Measurements from ENCODE around the gene HSPA12B.

DNA sequence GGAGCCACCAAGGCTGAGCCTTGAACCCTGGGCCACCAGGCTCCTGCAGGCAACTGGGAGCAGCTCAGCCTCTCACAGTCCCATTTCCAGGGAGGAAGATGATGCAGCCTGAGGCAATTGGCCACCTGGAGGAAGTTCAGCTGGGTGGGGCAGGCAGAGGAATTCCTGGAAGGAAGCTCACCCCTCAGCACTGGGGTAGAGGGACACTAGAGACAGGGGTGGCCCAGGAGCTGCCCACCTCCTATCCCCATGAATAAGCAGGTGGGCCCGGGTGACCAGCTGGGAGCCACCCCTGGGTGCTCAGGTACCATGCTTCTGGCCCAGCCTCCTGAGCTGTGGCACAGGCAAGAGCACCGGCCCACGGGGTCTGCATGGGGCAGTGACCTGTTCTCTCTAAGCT, 3.6 kb upstream of the HSPA12B start:
- TF ChIP-seq, protein P1, sequence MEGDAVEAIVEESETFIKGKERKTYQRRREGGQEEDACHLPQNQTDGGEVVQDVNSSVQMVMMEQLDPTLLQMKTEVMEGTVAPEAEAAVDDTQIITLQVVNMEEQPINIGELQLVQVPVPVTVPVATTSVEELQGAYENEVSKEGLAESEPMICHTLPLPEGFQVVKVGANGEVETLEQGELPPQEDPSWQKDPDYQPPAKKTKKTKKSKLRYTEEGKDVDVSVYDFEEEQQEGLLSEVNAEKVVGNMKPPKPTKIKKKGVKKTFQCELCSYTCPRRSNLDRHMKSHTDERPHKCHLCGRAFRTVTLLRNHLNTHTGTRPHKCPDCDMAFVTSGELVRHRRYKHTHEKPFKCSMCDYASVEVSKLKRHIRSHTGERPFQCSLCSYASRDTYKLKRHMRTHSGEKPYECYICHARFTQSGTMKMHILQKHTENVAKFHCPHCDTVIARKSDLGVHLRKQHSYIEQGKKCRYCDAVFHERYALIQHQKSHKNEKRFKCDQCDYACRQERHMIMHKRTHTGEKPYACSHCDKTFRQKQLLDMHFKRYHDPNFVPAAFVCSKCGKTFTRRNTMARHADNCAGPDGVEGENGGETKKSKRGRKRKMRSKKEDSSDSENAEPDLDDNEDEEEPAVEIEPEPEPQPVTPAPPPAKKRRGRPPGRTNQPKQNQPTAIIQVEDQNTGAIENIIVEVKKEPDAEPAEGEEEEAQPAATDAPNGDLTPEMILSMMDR (IDR thresholded peaks at IDR 0.05), result no peak
- TF ChIP-seq CEBPB (IDR thresholded peaks at IDR 0.05), result no peak
- TF ChIP-seq RNF2 (IDR thresholded peaks at IDR 0.05; ENCODE audit: borderline replicate concordance, low read depth), result no peak
- TF ChIP-seq MAX (IDR thresholded peaks at IDR 0.05), result no peak
- no peak for TF ChIP-seq POLR2A (IDR thresholded peaks at IDR 0.05; ENCODE audit: low read length)
- TF ChIP-seq ZFP36 (IDR thresholded peaks at IDR 0.05; ENCODE audit: borderline replicate concordance, partially characterized antibody), result no peak
- TF ChIP-seq REST (IDR thresholded peaks at IDR 0.05), result no peak
- TF ChIP-seq RAD21 (conservative IDR thresholded peaks at IDR 0.05 in 1 of 2, IDR thresholded peaks at IDR 0.05 in 1 of 2), result no peak
- TF ChIP-seq ZNF302 (CRISPR knock-in tag; IDR thresholded peaks at IDR 0.05), result no peak
- no peak for TF ChIP-seq MAFK (IDR thresholded peaks at IDR 0.05; ENCODE audit: partially characterized antibody)
